Liver (tissue), 3 donors: ENCODE data around the gene TMPRSS6.

Experiments
- CTCF ChIP-seq: fragments of 150-350 bp; IDR thresholded peaks from 2 replicates; pipeline ENCODE4 v1.5.1; 2017; ENCODE audit warnings: improper control_type of control experiment, low read depth, low read length; ENCODE audit not compliant: missing input control
- EGR1 ChIP-seq, 2 donors: IDR thresholded peaks; 2 replicates each; pipeline ENCODE4 v1.6.1; 2016 to 2018; ENCODE audit warnings: antibody characterized with exemption in 2 of 2, low read depth in 2 of 2
- FOXA1 ChIP-seq: IDR thresholded peaks from 2 replicates; pipeline ENCODE4 v1.6.1; 2016; ENCODE audit warnings: antibody characterized with exemption
- HNF4A ChIP-seq, 2 donors: conservative IDR thresholded peaks; 2 replicates each; pipeline ENCODE4 v1.6.1; 2016; ENCODE audit warnings: antibody characterized with exemption in 2 of 2, mild to moderate bottlenecking in 2 of 2
- JUND ChIP-seq, 2 donors: IDR thresholded peaks; 2 replicates each; pipeline ENCODE4 v1.6.1; 2016; ENCODE audit warnings: antibody characterized with exemption in 2 of 2
- MAX ChIP-seq: IDR thresholded peaks from 2 replicates; pipeline ENCODE4 v1.6.1; 2016; ENCODE audit warnings: antibody characterized with exemption
- NR2F2 ChIP-seq: IDR thresholded peaks from 2 replicates; pipeline ENCODE4 v1.6.1; 2016; ENCODE audit warnings: antibody characterized with exemption
- RAD21 ChIP-seq, 2 donors: IDR thresholded peaks; 2 replicates each; pipeline ENCODE4 v1.6.1; 2016; ENCODE audit warnings: antibody characterized with exemption in 2 of 2, mild to moderate bottlenecking in 2 of 2
- RXRA ChIP-seq, 2 donors: IDR thresholded peaks; 2 replicates each; pipeline ENCODE4 v1.6.1; 2017 to 2018; ENCODE audit warnings: antibody characterized with exemption in 2 of 2, mild to moderate bottlenecking in 1 of 2
- SP1 ChIP-seq: IDR thresholded peaks from 2 replicates; pipeline ENCODE4 v1.6.1; 2018; ENCODE audit warnings: antibody characterized with exemption, mild to moderate bottlenecking
- TAF1 ChIP-seq: conservative IDR thresholded peaks from 2 replicates; pipeline ENCODE4 v1.6.1; 2016; ENCODE audit warnings: antibody characterized with exemption, mild to moderate bottlenecking
- ZBTB33 ChIP-seq: IDR thresholded peaks from 2 replicates; pipeline ENCODE4 v1.6.1; 2016; ENCODE audit warnings: antibody characterized with exemption
- TF ChIP-seq, protein P1 (sequence below): IDR thresholded peaks from 2 replicates; pipeline ENCODE4 v1.6.1; 2016; ENCODE audit warnings: antibody characterized with exemption
- TF ChIP-seq, protein P2 (sequence below): IDR thresholded peaks from 2 replicates; pipeline ENCODE4 v1.6.1; 2016; ENCODE audit warnings: antibody characterized with exemption, mild to moderate bottlenecking
- donor health status: healthy.
- donor health status: healthy.

DNA sequence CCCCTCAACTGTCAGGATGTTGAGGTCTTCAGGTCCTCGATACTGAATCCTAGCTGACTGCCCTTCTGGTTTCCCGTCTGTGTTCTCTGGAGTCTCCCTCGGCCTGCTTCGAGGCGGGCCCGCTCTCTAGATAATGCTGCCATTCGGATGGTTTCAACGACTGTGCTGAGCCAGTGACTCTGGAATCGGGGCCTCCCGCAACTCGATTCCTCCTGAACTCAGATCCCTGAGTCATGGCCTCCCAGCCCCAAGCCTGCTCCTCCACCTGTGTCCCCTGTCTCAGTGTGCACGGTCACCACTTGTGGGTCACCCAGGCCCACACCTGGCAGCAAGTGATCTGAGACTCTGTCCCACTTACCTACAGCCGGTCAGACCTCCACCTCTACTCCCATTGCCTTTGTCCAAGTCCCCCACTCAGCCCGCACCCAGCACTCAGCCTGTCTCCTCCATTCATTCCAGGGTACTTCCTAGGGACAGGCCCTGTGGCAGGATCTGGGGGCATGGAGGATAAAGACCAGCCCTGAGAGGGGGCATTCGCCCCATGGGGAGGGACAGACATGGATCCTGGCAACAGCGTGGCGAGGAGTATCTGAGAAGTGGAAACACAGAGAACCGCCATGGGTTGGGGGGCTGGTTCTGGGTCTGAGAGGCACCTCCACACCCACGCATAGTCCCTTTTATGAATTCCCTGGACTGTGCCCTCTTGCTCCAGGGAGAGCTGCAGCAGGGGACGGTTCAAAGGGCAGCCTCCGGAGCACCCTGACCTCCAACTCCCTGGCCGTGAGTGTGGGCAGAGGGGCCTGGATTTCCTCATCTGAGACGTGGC lies 75.7 kb downstream of the TMPRSS6 start:
- TF ChIP-seq CTCF: no peak
- peak; percentile 68 for TF ChIP-seq ZBTB33
- peak; percentile 94 for TF ChIP-seq MAX
- peak in 1 of 2 donors; percentile 81 for TF ChIP-seq JUND (IDR thresholded peaks at IDR 0.05)
- peak; percentile 94 for TF ChIP-seq NR2F2
- no peak for TF ChIP-seq TAF1
- peak; percentile 10 to 40 for TF ChIP-seq RAD21 (IDR thresholded peaks at IDR 0.05)
- TF ChIP-seq, protein P1, sequence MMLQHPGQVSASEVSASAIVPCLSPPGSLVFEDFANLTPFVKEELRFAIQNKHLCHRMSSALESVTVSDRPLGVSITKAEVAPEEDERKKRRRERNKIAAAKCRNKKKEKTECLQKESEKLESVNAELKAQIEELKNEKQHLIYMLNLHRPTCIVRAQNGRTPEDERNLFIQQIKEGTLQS: peak; percentile 76
- peak; percentile 97 for TF ChIP-seq SP1
- TF ChIP-seq, protein P2, sequence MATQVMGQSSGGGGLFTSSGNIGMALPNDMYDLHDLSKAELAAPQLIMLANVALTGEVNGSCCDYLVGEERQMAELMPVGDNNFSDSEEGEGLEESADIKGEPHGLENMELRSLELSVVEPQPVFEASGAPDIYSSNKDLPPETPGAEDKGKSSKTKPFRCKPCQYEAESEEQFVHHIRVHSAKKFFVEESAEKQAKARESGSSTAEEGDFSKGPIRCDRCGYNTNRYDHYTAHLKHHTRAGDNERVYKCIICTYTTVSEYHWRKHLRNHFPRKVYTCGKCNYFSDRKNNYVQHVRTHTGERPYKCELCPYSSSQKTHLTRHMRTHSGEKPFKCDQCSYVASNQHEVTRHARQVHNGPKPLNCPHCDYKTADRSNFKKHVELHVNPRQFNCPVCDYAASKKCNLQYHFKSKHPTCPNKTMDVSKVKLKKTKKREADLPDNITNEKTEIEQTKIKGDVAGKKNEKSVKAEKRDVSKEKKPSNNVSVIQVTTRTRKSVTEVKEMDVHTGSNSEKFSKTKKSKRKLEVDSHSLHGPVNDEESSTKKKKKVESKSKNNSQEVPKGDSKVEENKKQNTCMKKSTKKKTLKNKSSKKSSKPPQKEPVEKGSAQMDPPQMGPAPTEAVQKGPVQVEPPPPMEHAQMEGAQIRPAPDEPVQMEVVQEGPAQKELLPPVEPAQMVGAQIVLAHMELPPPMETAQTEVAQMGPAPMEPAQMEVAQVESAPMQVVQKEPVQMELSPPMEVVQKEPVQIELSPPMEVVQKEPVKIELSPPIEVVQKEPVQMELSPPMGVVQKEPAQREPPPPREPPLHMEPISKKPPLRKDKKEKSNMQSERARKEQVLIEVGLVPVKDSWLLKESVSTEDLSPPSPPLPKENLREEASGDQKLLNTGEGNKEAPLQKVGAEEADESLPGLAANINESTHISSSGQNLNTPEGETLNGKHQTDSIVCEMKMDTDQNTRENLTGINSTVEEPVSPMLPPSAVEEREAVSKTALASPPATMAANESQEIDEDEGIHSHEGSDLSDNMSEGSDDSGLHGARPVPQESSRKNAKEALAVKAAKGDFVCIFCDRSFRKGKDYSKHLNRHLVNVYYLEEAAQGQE: peak; percentile 30
- TF ChIP-seq RXRA (IDR thresholded peaks at IDR 0.05): peak; percentile 95 to 96
- TF ChIP-seq EGR1 (IDR thresholded peaks at IDR 0.05; ENCODE audit: low read depth in 2 of 2): peak; percentile 98 to 99
- no peak for TF ChIP-seq FOXA1
- TF ChIP-seq HNF4A (conservative IDR thresholded peaks at IDR 0.05): peak; percentile 99 to 100
